ENCODE results near the gene SNX27.

The SNX27 gene

DNA sequence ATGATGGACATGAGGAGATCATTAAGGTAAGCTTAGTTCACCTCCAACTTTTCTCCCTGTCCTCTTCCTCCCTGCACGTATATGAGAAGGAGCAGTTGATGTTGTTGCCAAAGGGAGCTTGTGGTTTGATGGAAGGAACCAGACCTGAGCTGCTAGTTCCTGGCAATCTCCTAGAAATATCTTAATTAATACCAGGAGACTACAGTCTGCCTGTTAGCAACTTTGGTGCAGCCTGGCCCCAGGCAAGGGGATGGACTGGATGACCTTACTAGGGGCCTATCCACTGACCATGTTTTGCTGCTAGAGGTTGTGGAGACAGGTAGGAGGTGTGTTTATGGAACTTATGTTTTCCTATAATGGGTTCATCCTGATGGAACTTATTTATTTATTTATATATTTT is 49.2 kb upstream of the SNX27 start:
- H3K27ac ChIP-seq (ENCODE audit: extremely low read depth, low read depth, low read length): no peak overlapping the region
- H3K4me1 ChIP-seq (ENCODE audit: control insufficient read depth, insufficient read depth, low read length): no peaks in the 10 kb centered on the region
- ChIA-PET CTCF (no interaction called here), POLR2A (interaction anchor here (0.7 kb wide), 1 partner anchor 23 kb away, joined by 3 read pairs; no protein-coding TSS in a partner anchor)
- H3K36me3 ChIP-seq (ENCODE audit: control insufficient read depth in 2 of 2, insufficient read depth in 1 of 2, low read length in 2 of 2): peaks cover 17 to 47% of the 10 kb centered on the region in 2 experiments
- no peaks in the 10 kb centered on the region for H3K9me3 ChIP-seq (ENCODE audit: control insufficient read depth, insufficient read depth, low read depth, low read length)
- TF ChIP-seq ZNF580 (tag by site-specific recombination; IDR thresholded peaks at IDR 0.05) (no peak), ZSCAN30 (tag by site-specific recombination; IDR thresholded peaks at IDR 0.05) (no peak), ZBTB49 (tag by site-specific recombination; IDR thresholded peaks at IDR 0.05; ENCODE audit: low read depth) (no peak), ZNF600 (tag by site-specific recombination; IDR thresholded peaks at IDR 0.05) (no peak), SP3 (tag by site-specific recombination; IDR thresholded peaks at IDR 0.05) (no peak), GLIS2 (tag by site-specific recombination; IDR thresholded peaks at IDR 0.05) (no peak), PRDM6 (tag by site-specific recombination; IDR thresholded peaks at IDR 0.05) (no peak), ZBTB17 (tag by site-specific recombination; IDR thresholded peaks at IDR 0.05) (no peak), ZNF174 (tag by site-specific recombination; IDR thresholded peaks at IDR 0.05) (no peak), BCL11B (tag by site-specific recombination; IDR thresholded peaks at IDR 0.05; ENCODE audit: low read depth) (no peak), ZNF76 (tag by site-specific recombination; IDR thresholded peaks at IDR 0.05; ENCODE audit: borderline replicate concordance, low read depth) (no peak), HOXA7 (CRISPR knock-in tag; IDR thresholded peaks at IDR 0.05; ENCODE audit: borderline replicate concordance) (no peak), ZNF488 (tag by site-specific recombination; IDR thresholded peaks at IDR 0.05) (no peak), GLI2 (tag by site-specific recombination; IDR thresholded peaks at IDR 0.05; ENCODE audit: borderline replicate concordance, low read depth) (no peak), ZNF324 (tag by site-specific recombination; IDR thresholded peaks at IDR 0.05) (no peak), ZBTB6 (tag by site-specific recombination; IDR thresholded peaks at IDR 0.05) (no peak), ZNF146 (tag by site-specific recombination; IDR thresholded peaks at IDR 0.05) (no peak), ZNF610 (tag by site-specific recombination; IDR thresholded peaks at IDR 0.05; ENCODE audit: borderline replicate concordance) (no peak)
- no peak overlapping the region for H3K4me3 ChIP-seq (ENCODE audit: low read depth, low read length)

DNA sequence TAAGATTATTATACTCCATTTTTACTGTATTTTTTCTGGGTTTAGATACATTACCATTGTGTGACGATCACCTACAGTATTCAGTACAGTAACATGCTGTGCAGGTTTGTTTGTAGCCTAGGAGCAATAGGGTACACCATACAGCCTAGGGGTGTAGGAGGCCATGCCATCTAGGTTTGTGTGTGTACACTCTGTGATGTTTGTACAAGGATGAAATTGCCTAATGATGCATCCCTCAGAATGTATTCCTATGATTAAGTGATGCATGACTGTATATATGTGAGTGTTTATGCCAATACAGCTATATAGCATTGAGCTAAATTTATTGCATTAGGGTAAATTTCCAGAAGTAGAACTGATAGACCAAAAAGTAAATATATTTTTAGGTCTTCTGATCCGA is 48.5 kb upstream of the SNX27 start:
- peaks cover 22 to 53% of the 10 kb centered on the region in 2 experiments for H3K36me3 ChIP-seq (ENCODE audit: control insufficient read depth in 2 of 2, insufficient read depth in 1 of 2, low read length in 2 of 2)
- CTCF ChIA-PET: interaction anchor here (1.3 kb wide), 1 partner anchor 30 kb away, joined by 3 read pairs; no protein-coding TSS in a partner anchor
- no peak overlapping the region for H3K27ac ChIP-seq (ENCODE audit: extremely low read depth, low read depth, low read length)
- POLR2A ChIA-PET: interaction anchor here (1.4 kb wide), 1 partner anchor 23 kb away, joined by 5 read pairs; the partner anchor contains the start of gene TUFT1
- no peak overlapping the region for H3K4me3 ChIP-seq (ENCODE audit: low read depth, low read length)
- H3K4me1 ChIP-seq (ENCODE audit: control insufficient read depth, insufficient read depth, low read length): no peaks in the 10 kb centered on the region
- H3K9me3 ChIP-seq (ENCODE audit: control insufficient read depth, insufficient read depth, low read depth, low read length): no peaks in the 10 kb centered on the region
- TF ChIP-seq ZBTB20 (tag by site-specific recombination; IDR thresholded peaks at IDR 0.05) (no peak), ZNF132 (tag by site-specific recombination; IDR thresholded peaks at IDR 0.05; ENCODE audit: borderline replicate concordance) (no peak), IKZF3 (tag by site-specific recombination; IDR thresholded peaks at IDR 0.05) (no peak), ZNF138 (tag by site-specific recombination; IDR thresholded peaks at IDR 0.05; ENCODE audit: borderline replicate concordance) (no peak), YY2 (tag by site-specific recombination; IDR thresholded peaks at IDR 0.05) (no peak), RBAK (tag by site-specific recombination; IDR thresholded peaks at IDR 0.05) (no peak), ZNF561 (tag by site-specific recombination; IDR thresholded peaks at IDR 0.05; ENCODE audit: borderline replicate concordance) (no peak), ZNF48 (tag by site-specific recombination; IDR thresholded peaks at IDR 0.05) (no peak), REPIN1 (tag by site-specific recombination; IDR thresholded peaks at IDR 0.05; ENCODE audit: low read depth) (no peak), GLI4 (tag by site-specific recombination; IDR thresholded peaks at IDR 0.05) (no peak)
